Measurements from ENCODE around the gene KRTAP10-4. TPM values are rescaled to one million over a fixed set of nuclear protein-coding genes. Genes with fewer than 3 reads are reported as not detected.

KRTAP10-4 gene
- total and polyA plus RNA-seq, 2 of the 4 experiments (the other 2 are of a cell fraction), result not detected

DNA sequence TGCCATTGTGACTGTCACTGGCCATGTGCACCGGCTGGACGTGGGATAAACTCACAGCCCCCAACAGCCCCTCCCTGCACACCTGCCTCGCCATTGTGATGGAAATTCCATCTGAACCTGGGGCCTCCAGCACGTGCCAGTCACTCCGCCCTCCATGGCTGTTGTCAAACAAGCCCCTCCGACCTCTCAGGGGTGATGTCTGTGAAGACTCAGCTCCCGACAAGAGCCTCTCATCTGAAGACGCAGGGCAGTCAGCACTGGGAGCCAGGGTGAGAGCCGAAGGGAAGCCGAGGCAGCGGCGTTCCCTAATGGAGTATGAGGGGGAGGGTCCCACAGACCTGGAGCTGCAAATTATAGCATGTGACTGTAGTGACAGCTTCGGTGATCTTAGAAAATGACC lies 20.8 kb upstream of the KRTAP10-4 start:
- H4K20me1 ChIP-seq (ENCODE audit: insufficient read depth, low read length), result no peaks in the 10 kb centered on the region
- no peak for ATAC-seq (ENCODE audit: low read depth)
- H3K4me3 ChIP-seq (ENCODE audit: insufficient read depth, low read depth, low read length), result no peak overlapping the region
- in situ Hi-C loops (cut with MboI; ENCODE audit: low sequenced_read_pairs), result no loop called here
- H3K9me3 ChIP-seq (ENCODE audit: control insufficient read depth, insufficient read depth, low read length), result no peaks in the 10 kb centered on the region
- no peak overlapping the region for H2BK20ac ChIP-seq (ENCODE audit: low read depth, low read length)
- H2AFZ ChIP-seq (replicated peaks; ENCODE audit: low read length, poor library complexity), result no peak overlapping the region
- no peaks in the 10 kb centered on the region for H3K4me1 ChIP-seq (ENCODE audit: control insufficient read depth, insufficient read depth, low read length)
- no peak overlapping the region for H3K9ac ChIP-seq (ENCODE audit: low read depth, low read length)
- H2AK9ac ChIP-seq (replicated peaks; ENCODE audit: low read depth, low read length, poor library complexity), result no peak overlapping the region
- no peak overlapping the region for H3K14ac ChIP-seq (replicated peaks; ENCODE audit: low read depth, low read length)
- ChIA-PET CTCF (no interaction called here), POLR2A (ENCODE audit: unreplicated experiment) (no interaction called here)
- no peak overlapping the region for H3K18ac ChIP-seq (ENCODE audit: low read depth, low read length)
- H4K5ac ChIP-seq (ENCODE audit: low read depth, low read length), result no peak overlapping the region
- H3K27me3 ChIP-seq (ENCODE audit: control insufficient read depth, insufficient read depth, low read length), result peaks cover 21% of the 10 kb centered on the region
- no peak overlapping the region for H4K8ac ChIP-seq (ENCODE audit: low read depth in 2 of 2, low read length in 2 of 2)
- no peak overlapping the region for H3K23ac ChIP-seq (ENCODE audit: low read depth, low read length)
- no peak overlapping the region for H3K4ac ChIP-seq (ENCODE audit: low read depth, low read length)
- no peak overlapping the region for H3K56ac ChIP-seq (ENCODE audit: extremely low read depth, insufficient read depth, low read length)
- H2BK120ac ChIP-seq (ENCODE audit: low read depth, low read length), result no peak overlapping the region
- no peaks in the 10 kb centered on the region for H3K9me1 ChIP-seq (ENCODE audit: insufficient read depth, low read length)
- no peak for TF ChIP-seq RFX5 (IDR thresholded peaks at IDR 0.05; ENCODE audit: low read depth, low read length)
- no peaks in the 10 kb centered on the region for H3K36me3 ChIP-seq (ENCODE audit: control insufficient read depth, insufficient read depth, low read length)
- dilution Hi-C loops (cut with HindIII; ENCODE audit: low sequenced_read_pairs, unreplicated experiment), result no loop called here
- H2BK5ac ChIP-seq (ENCODE audit: low read depth, low read length, poor library complexity, severe bottlenecking), result no peak overlapping the region
- 48% methylated on average over 5 of the region's 13 CpGs; no CpG with 5 or more reads in 1 of the 2 experiments for WGBS, 2 experiments (ENCODE audit: extremely low coverage in 2 of 2, insufficient read length in 1 of 2)
- no TSS peak for BruUV-seq (replicated peaks)
- intact Hi-C loops (cut with micrococcal nuclease), result no loop called here
- H4K91ac ChIP-seq (ENCODE audit: insufficient read depth, low read depth, low read length), result no peak overlapping the region
- no peak overlapping the region for H3K27ac ChIP-seq (ENCODE audit: insufficient read depth, low read length)
- no peak overlapping the region for H2BK15ac ChIP-seq (ENCODE audit: low read depth, low read length)
- no peak for DNase-seq
- H3K79me1 ChIP-seq (ENCODE audit: low read depth in 1 of 2, low read length in 2 of 2), result no peaks in the 10 kb centered on the region
- no peak overlapping the region for H2AK5ac ChIP-seq (ENCODE audit: low read depth, low read length)
- H3K4me2 ChIP-seq (ENCODE audit: low read depth, low read length), result no peak overlapping the region

All from IMR-90 (cell line).